HepG2 (cell line): ENCODE measurements around the gene GALNTL6. TPM values are rescaled to one million over a fixed set of nuclear protein-coding genes. Genes with fewer than 3 reads are reported as not detected.

Source experiments
- ATAC-seq: fragments of 200-7000 bp; cut with Tn5 transposase; 3 replicates; pipeline ENCODE4 v1.9.1; 2020; ENCODE audit warnings: mild to moderate bottlenecking, moderate library complexity
- BruUV-seq: library from RNA; stranded (reverse); fragments of 400-500 nt; replicated peaks from 2 replicates; lab custom pipeline; 2021; lab: Mats Ljungman, UMichigan
- CTCF ChIA-PET: fragments of 300-600 bp; formaldehyde crosslinking; extraction: SDS; loops from one replicate; lab custom pipeline; 2021; ENCODE audit warnings: low total read pairs, inconsistent platforms, low intra/inter-chr PET ratio; lab: Yijun Ruan, JAX
- POLR2A ChIA-PET: fragments of 350-600 bp; sonication (Branson Sonifier 250); formaldehyde crosslinking; loops from one replicate; lab custom pipeline; 2020; ENCODE audit warnings: antibody characterized with exemption, inconsistent platforms; lab: Yijun Ruan, JAX
- DNase-seq: peaks from one replicate; pipeline ENCODE4 v3.0.0-alpha.2; 2015; ENCODE audit warnings: low spot score
- FAIRE-seq: peaks from 3 replicates; lab custom pipeline; 2011; peaks lifted over from hg19 to GRCh38; lab: Jason Lieb, UNC
- H2AFZ ChIP-seq: one replicate; pipeline ENCODE4 v1.6.1; 2011; ENCODE audit warnings: low read length, inconsistent platforms
- H3K27ac ChIP-seq: fragments of 300-600 bp; 3 replicates; pipeline ENCODE4 v1.8.0; 2011; ENCODE audit warnings: mixed run types, mild to moderate bottlenecking, mixed read lengths, low read length, inconsistent platforms; ENCODE audit not compliant: insufficient read depth; ENCODE audit errors: extremely low read length
- H3K27me3 ChIP-seq, 2 experiments: fragments of 200-600 bp in 1 of 2; 2 replicates in 1 of 2; 3 replicates in 1 of 2; pipeline versions ENCODE4 v1.6.0 to v1.8.0; 2011; ENCODE audit warnings: low read length in 2 of 2, mild to moderate bottlenecking in 2 of 2, moderate library complexity in 2 of 2, inconsistent platforms in 1 of 2; ENCODE audit not compliant: insufficient read depth in 2 of 2, control insufficient read depth in 1 of 2
- H3K36me3 ChIP-seq, 2 experiments: fragments of 200-600 bp in 1 of 2; replicated peaks in 1 of 2; 2 replicates in 1 of 2; 3 replicates in 1 of 2; pipeline versions ENCODE4 v1.5.1 to v1.8.0; 2011; ENCODE audit warnings: low read length in 2 of 2, inconsistent platforms in 1 of 2; ENCODE audit not compliant: insufficient read depth in 2 of 2, control insufficient read depth in 1 of 2
- H3K4me1 ChIP-seq: 2 replicates; pipeline ENCODE4 v1.5.1; 2012; ENCODE audit warnings: low read length, inconsistent platforms; ENCODE audit not compliant: insufficient read depth
- H3K4me2 ChIP-seq: 2 replicates; pipeline ENCODE4 v1.6.0; 2011; ENCODE audit warnings: low read depth, low read length, inconsistent platforms
- H3K4me3 ChIP-seq, 3 experiments: fragments of 200-600 bp in 1 of 3; sonication (generic), shearing (Covaris generic) in 1 of 3; replicated peaks in 1 of 3; 2 replicates each; pipeline ENCODE4 v1.5.1; 2011 to 2016; ENCODE audit warnings: low read length in 3 of 3, inconsistent platforms in 2 of 3, low read depth in 2 of 3, mild to moderate bottlenecking in 2 of 3, control low read depth in 1 of 3, mixed read lengths in 1 of 3; ENCODE audit not compliant: insufficient read depth in 1 of 3
- H3K79me2 ChIP-seq: one replicate; pipeline ENCODE4 v1.6.1; 2011; ENCODE audit warnings: low read length, inconsistent platforms; ENCODE audit not compliant: insufficient read depth
- H3K9ac ChIP-seq: 2 replicates; pipeline ENCODE4 v1.6.0; 2011; ENCODE audit warnings: mild to moderate bottlenecking, low read depth, low read length, inconsistent platforms; ENCODE audit not compliant: insufficient read depth
- H3K9me3 ChIP-seq: 2 replicates; pipeline ENCODE4 v1.5.1; 2012; ENCODE audit warnings: mild to moderate bottlenecking, low read length
- H4K20me1 ChIP-seq: 2 replicates; pipeline ENCODE4 v1.6.0; 2011; ENCODE audit warnings: inconsistent platforms, mild to moderate bottlenecking, low read length, moderate library complexity; ENCODE audit not compliant: insufficient read depth
- ATM ChIP-seq: fragments of 450-650 bp; IDR thresholded peaks from 2 replicates; pipeline ENCODE4 v1.7.1; 2017; ENCODE audit warnings: mild to moderate bottlenecking, borderline replicate concordance
- DBP ChIP-seq: sonication (generic); formaldehyde crosslinking; IDR thresholded peaks from 2 replicates; pipeline ENCODE4 v1.4.0; 2020; ENCODE audit warnings: missing genetic modification reagents; ENCODE audit errors: not compliant biosample characterization
- ERF ChIP-seq: IDR thresholded peaks from 2 replicates; pipeline ENCODE4 v1.6.1; 2018; ENCODE audit warnings: missing biosample characterization, missing genetic modification reagents
- WGBS: methylation state at CpG from one replicate; pipeline ENCODE4 v1.1.6; 2017; ENCODE audit warnings: low lambda C conversion rate; 5-methylcytosine and 5-hydroxymethylcytosine counted together
- in situ Hi-C: cut with HindIII; loops from 2 replicates; pipeline ENCODE4 v1.10.0; 2017; ENCODE audit warnings: low pct_unique_long_range_greater_than_20kb; ENCODE audit not compliant: extremely low pct_ligation_motif_present
- intact Hi-C: fragments of 100-400 bp; cut with micrococcal nuclease; formaldehyde crosslinking; loops from one replicate; pipeline ENCODE4 v1.10.0; 2022; ENCODE audit not compliant: unreplicated experiment
- polyA plus RNA-seq, 8 experiments: library from polyadenylated mRNA; depleted of rRNA in 3 of 8; stranded (reverse) in 7 of 8; unstranded in 1 of 8; fragments of >200 nt; fragmentation: Illumina TruSeq in 4 of 8; extraction: Trizol in 4 of 8; gene quantifications; 2 replicates each; pipeline versions ENCODE4 v1.2.1 to v1.2.3, GENCODE V29; 2011 to 2016; ENCODE audit warnings: low read depth in 4 of 8, missing spikeins in 1 of 8, mixed read lengths in 1 of 8; ENCODE audit not compliant: insufficient read depth in 1 of 8
- total RNA-seq, 5 experiments: library from RNA; depleted of rRNA; stranded (reverse); fragments of >200 nt; fragmentation: Illumina TruSeq; extraction: Trizol; gene quantifications; 2 replicates each; pipeline ENCODE4 v1.2.3, GENCODE V29; 2016; ENCODE audit warnings: low read depth in 1 of 5
- TF ChIP-seq, protein P1 (sequence below), 2 experiments: sonication (generic) in 1 of 2; formaldehyde crosslinking in 1 of 2; IDR thresholded peaks; 2 replicates each; pipeline versions ENCODE4 v1.6.1 to v1.9.0; 2014 to 2022; ENCODE audit warnings: antibody characterized with exemption in 1 of 2, borderline replicate concordance in 1 of 2, inconsistent platforms in 1 of 2, low read depth in 1 of 2, missing genetic modification reagents in 1 of 2

The GALNTL6 gene
- total and polyA plus RNA-seq, 2 of the 13 experiments (the other 11 are each of a cell fraction or from before 2014, with no cell fraction given) = not detected

DNA sequence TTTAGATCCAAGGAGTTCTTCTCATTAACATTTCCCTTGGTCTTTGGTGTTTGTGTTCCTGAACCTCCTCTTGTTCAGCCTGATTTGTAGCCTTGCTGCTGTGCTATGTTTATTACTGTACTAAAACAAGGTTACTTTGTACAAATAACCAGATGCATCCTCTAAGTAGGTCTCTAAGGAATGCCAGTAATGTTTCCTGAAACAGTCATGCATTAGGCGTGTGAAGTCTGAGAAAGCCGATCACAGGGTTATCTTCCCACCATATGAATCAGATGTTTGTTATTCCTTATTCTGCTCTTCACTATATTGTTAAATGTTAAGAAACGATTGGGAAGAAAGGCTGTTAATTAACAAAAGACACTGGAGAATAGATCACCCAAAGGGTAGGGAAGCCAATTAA lies 66.9 kb downstream of the GALNTL6 start:
- in situ Hi-C loops (no loop called here), intact Hi-C loops (no loop called here)
- Histone ChIP-seq H3K4me1 (no peaks in the 10 kb centered on the region), H4K20me1 (no peaks in the 10 kb centered on the region), H3K4me2 (no peak overlapping the region), H3K9ac (no peak overlapping the region), H3K4me3 (no peak overlapping the region), H2AFZ (no peak overlapping the region), H3K79me2 (no peaks in the 10 kb centered on the region), H3K36me3 (no peaks in the 10 kb centered on the region), H3K27ac (no peak overlapping the region), H3K27me3 (no peaks in the 10 kb centered on the region), H3K9me3 (no peaks in the 10 kb centered on the region)
- 1% methylated on average over 3 of the region's 3 CpGs for WGBS
- TF ChIP-seq ATM (no peak), DBP (CRISPR knock-in tag) (no peak), ERF (CRISPR knock-in tag) (no peak)
- TF ChIP-seq, protein P1, sequence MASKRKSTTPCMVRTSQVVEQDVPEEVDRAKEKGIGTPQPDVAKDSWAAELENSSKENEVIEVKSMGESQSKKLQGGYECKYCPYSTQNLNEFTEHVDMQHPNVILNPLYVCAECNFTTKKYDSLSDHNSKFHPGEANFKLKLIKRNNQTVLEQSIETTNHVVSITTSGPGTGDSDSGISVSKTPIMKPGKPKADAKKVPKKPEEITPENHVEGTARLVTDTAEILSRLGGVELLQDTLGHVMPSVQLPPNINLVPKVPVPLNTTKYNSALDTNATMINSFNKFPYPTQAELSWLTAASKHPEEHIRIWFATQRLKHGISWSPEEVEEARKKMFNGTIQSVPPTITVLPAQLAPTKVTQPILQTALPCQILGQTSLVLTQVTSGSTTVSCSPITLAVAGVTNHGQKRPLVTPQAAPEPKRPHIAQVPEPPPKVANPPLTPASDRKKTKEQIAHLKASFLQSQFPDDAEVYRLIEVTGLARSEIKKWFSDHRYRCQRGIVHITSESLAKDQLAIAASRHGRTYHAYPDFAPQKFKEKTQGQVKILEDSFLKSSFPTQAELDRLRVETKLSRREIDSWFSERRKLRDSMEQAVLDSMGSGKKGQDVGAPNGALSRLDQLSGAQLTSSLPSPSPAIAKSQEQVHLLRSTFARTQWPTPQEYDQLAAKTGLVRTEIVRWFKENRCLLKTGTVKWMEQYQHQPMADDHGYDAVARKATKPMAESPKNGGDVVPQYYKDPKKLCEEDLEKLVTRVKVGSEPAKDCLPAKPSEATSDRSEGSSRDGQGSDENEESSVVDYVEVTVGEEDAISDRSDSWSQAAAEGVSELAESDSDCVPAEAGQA (IDR thresholded peaks at IDR 0.05; ENCODE audit: low read depth) = no peak
- TF ChIP-seq, protein P1 (CRISPR knock-in tag; IDR thresholded peaks at IDR 0.05; ENCODE audit: borderline replicate concordance) = no peak
- no peak for ATAC-seq
- CTCF ChIA-PET = no interaction called here
- FAIRE-seq = no peak
- POLR2A ChIA-PET = no interaction called here
- no peak for DNase-seq
- BruUV-seq = no TSS peak
